T-cell (primary cell): Measurements from ENCODE around the gene OPRL1. TPM values are rescaled to one million over a fixed set of nuclear protein-coding genes. Genes with fewer than 3 reads are reported as not detected.

Experiments
- ATAC-seq, 4 experiments: fragments of 200-7000 bp in 3 of 4; fragments of 150-1000 bp in 1 of 4; cut with Tn5 transposase; replicated peaks in 1 of 4; 1 replicate in 3 of 4; 2 replicates in 1 of 4; pipeline ENCODE4 v1.10.0; 2021; ENCODE audit warnings: moderate library complexity in 3 of 4, mild to moderate bottlenecking in 2 of 4, moderate number of reproducible peaks in 1 of 4
- CTCF ChIA-PET, 2 donors: fragments of 300-600 bp; sonication (Branson Sonifier 250); formaldehyde crosslinking; loops; one replicate each; lab custom pipeline; 2022; ENCODE audit warnings: antibody characterized with exemption in 2 of 2; lab: Charles Lee
- POLR2A ChIA-PET, 2 donors: fragments of 300-600 bp; sonication (Branson Sonifier 250); formaldehyde crosslinking; loops; one replicate each; lab custom pipeline; 2022; ENCODE audit warnings: antibody characterized with exemption in 2 of 2; lab: Charles Lee
- DNase-seq, 35 experiments: peaks; one replicate each; pipeline versions ENCODE4 v3.0.0 to v3.0.0-alpha.2; 2013 to 2023
- H3K27ac ChIP-seq: one replicate; pipeline ENCODE4 v1.5.1; 2013; ENCODE audit warnings: low read length
- H3K27me3 ChIP-seq, 2 experiments: replicated peaks in 1 of 2; 1 replicate in 1 of 2; 2 replicates in 1 of 2; pipeline versions ENCODE4 v1.6.1 to v1.7.0; 2013; ENCODE audit warnings: low read length in 1 of 2, mixed read lengths in 1 of 2; ENCODE audit not compliant: control insufficient read depth in 2 of 2, insufficient read depth in 2 of 2; ENCODE audit errors: extremely low read depth in 1 of 2
- H3K36me3 ChIP-seq, 2 donors: 1 replicate in 1 of 2; 2 replicates in 1 of 2; pipeline versions ENCODE4 v1.6.1 to v1.7.0; 2013; ENCODE audit warnings: low read length in 1 of 2; ENCODE audit not compliant: control insufficient read depth in 2 of 2, insufficient read depth in 1 of 2; ENCODE audit errors: extremely low read depth in 1 of 2
- H3K4me1 ChIP-seq, 2 experiments: 1 replicate in 1 of 2; 2 replicates in 1 of 2; pipeline versions ENCODE4 v1.6.1 to v1.7.0; 2013; ENCODE audit warnings: low read length in 2 of 2, mixed read lengths in 1 of 2; ENCODE audit not compliant: insufficient read depth in 2 of 2, control insufficient read depth in 1 of 2; ENCODE audit errors: extremely low read depth in 1 of 2
- H3K4me3 ChIP-seq, 2 donors: 1 replicate in 1 of 2; 2 replicates in 1 of 2; pipeline versions ENCODE4 v1.5.1 to v1.7.0; 2013; ENCODE audit warnings: mild to moderate bottlenecking in 2 of 2, low read length in 1 of 2, moderate library complexity in 1 of 2; ENCODE audit not compliant: control insufficient read depth in 1 of 2; ENCODE audit errors: extremely low read depth in 1 of 2
- H3K9me3 ChIP-seq: 2 replicates; pipeline ENCODE4 v1.7.0; 2013
- H3K27ac Mint-ChIP-seq, 2 donors: one replicate each; pipeline ENCODE4 v1.8.0; 2020 to 2021; ENCODE audit warnings: mild to moderate bottlenecking in 2 of 2, mixed read lengths in 2 of 2
- H3K27me3 Mint-ChIP-seq, 2 donors: one replicate each; pipeline ENCODE4 v1.8.0; 2021 to 2022; ENCODE audit warnings: mixed read lengths in 2 of 2
- H3K36me3 Mint-ChIP-seq: one replicate; pipeline ENCODE4 v1.8.0; 2021; ENCODE audit warnings: mixed read lengths
- H3K4me1 Mint-ChIP-seq, 3 donors: one replicate each; pipeline ENCODE4 v1.8.0; 2020 to 2022; ENCODE audit warnings: mixed read lengths in 3 of 3, mild to moderate bottlenecking in 1 of 3
- H3K4me3 Mint-ChIP-seq, 3 donors: one replicate each; pipeline ENCODE4 v1.8.0; 2020 to 2022; ENCODE audit warnings: mild to moderate bottlenecking in 3 of 3, mixed read lengths in 3 of 3, moderate library complexity in 3 of 3
- H3K9me3 Mint-ChIP-seq, 3 donors: one replicate each; pipeline ENCODE4 v1.8.0; 2020 to 2022; ENCODE audit warnings: mixed read lengths in 3 of 3
- WGBS: methylation state at CpG from one replicate; pipeline ENCODE4 v1.1.5; 2013; ENCODE audit warnings: missing lambda C conversion rate; ENCODE audit not compliant: insufficient coverage; 5-methylcytosine and 5-hydroxymethylcytosine counted together
- total RNA-seq, 35 experiments: library from RNA in 6 of 35; stranded (reverse) in 6 of 35; fragments of 120-200 nt in 1 of 35; gene quantifications; one replicate each; pipeline versions ENCODE4 v1.2.1 to v1.2.4 and lab custom pipeline; 2013 to 2026

The OPRL1 gene
- total RNA-seq, 5 donors from 2014 or later (not counting 1 experiment from before 2014, with no cell fraction given) = 1.1 to 1.9 (median 1.5) TPM

- H3K36me3 ChIP-seq = no peaks in the 10 kb centered on the region
- no peak overlapping the region for H3K4me3 ChIP-seq
- DNase-seq = peak in 3 of 35 experiments; percentile 25 to 44 (median 34)
- H3K27me3 ChIP-seq = no peaks in the 10 kb centered on the region
- POLR2A ChIA-PET = interaction anchor here in 1 of 2 donors (0.6 kb wide), 2 partner anchors 282 to 357 kb away, joined by 3 to 6 read pairs; partner anchors contain the start of genes ARFRP1 and ZGPAT
- peak overlapping the region; percentile 44 for H3K27ac ChIP-seq
- Mint-ChIP-seq H3K4me1 (peaks cover 39 to 53% (median 39%) of the 10 kb centered on the region in 3 donors), H3K27ac (peak overlapping the region; percentile 80 to 86), H3K9me3 (no peaks in the 10 kb centered on the region), H3K36me3 (no peaks in the 10 kb centered on the region), H3K27me3 (no peaks in the 10 kb centered on the region), H3K4me3 (peak overlapping the region; percentile 42 to 82 (median 53))
- ATAC-seq = peak in 1 of 4 experiments; percentile 7
- peaks cover 11 to 77% of the 10 kb centered on the region in 2 experiments for H3K4me1 ChIP-seq
- 66% methylated on average over 26 of the region's 27 CpGs for WGBS
- no peaks in the 10 kb centered on the region for H3K9me3 ChIP-seq
- CTCF ChIA-PET = no interaction called here
Measured at GRCh38 chr20:64065062-64065973, 14.6 kb upstream of the OPRL1 start.

- Mint-ChIP-seq H3K4me3 (peak overlapping the region; percentile 14 to 82 (median 32)), H3K4me1 (peaks cover 39 to 57% (median 43%) of the 10 kb centered on the region in 3 donors), H3K27ac (peak overlapping the region; percentile 80 to 86), H3K27me3 (no peaks in the 10 kb centered on the region), H3K36me3 (no peaks in the 10 kb centered on the region), H3K9me3 (no peaks in the 10 kb centered on the region)
- ChIA-PET POLR2A (interaction anchor here in 1 of 2 donors (0.6 kb wide), 2 partner anchors 283 to 358 kb away, joined by 3 to 6 read pairs; partner anchors contain the start of genes ARFRP1 and ZGPAT), CTCF (no interaction called here)
- no peaks in the 10 kb centered on the region for H3K9me3 ChIP-seq
- H3K36me3 ChIP-seq = no peaks in the 10 kb centered on the region
- peak in 34 of 35 experiments; percentile 30 to 76 (median 52) for DNase-seq
- peak in 3 of 4 experiments; percentile 7 to 58 (median 8) for ATAC-seq
- peak overlapping the region; percentile 44 for H3K27ac ChIP-seq
- H3K27me3 ChIP-seq = no peaks in the 10 kb centered on the region
- no peak overlapping the region for H3K4me3 ChIP-seq
- WGBS = 23% methylated on average over 4 of the region's 5 CpGs
- H3K4me1 ChIP-seq = peaks cover 11 to 83% of the 10 kb centered on the region in 2 experiments
Measured at GRCh38 chr20:64065974-64066343, 13.9 kb upstream of the OPRL1 start.

DNA sequence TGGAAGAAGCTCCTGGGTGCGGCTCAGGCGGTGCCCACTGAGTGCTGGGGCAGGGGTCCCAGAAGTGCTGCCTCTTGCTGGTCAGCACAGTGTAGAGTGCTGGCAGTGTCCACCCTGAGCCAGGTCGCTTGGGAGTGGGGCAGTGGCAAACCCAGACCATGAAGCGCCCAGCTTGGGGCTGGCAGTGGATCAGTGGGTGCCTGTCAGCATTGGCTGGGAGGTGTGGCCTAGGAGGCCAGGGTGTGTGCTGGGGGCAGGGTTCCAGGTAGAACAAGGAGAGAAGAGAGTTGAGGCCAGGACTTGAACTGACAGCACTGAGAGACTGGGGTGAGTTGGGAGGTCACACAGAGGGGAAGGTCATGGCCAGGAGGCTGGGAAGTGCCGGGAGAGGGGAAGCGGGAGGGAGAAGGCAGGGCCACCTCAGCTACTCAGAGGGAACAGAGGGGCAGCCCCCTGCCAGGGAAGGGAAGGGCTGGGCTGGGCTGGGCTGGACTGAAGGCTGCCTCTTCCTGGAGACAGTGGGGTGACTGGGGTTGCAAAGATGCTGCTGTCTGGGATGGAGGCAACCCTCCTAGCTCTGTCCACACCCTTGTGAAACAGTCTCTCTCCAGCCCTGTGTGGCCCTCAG lies 12.8 kb upstream of the OPRL1 start:
- no peak for DNase-seq
- Mint-ChIP-seq H3K36me3 (no peaks in the 10 kb centered on the region), H3K27me3 (no peaks in the 10 kb centered on the region), H3K27ac (peak overlapping the region; percentile 11 to 43), H3K4me1 (peaks cover 39 to 60% (median 43%) of the 10 kb centered on the region in 3 donors), H3K9me3 (no peaks in the 10 kb centered on the region), H3K4me3 (peak overlapping the region in 1 of 3 donors; percentile 31)
- Histone ChIP-seq H3K4me3 (no peak overlapping the region), H3K9me3 (no peaks in the 10 kb centered on the region), H3K27me3 (no peaks in the 10 kb centered on the region), H3K36me3 (peaks cover 0 to 4% of the 10 kb centered on the region in 2 donors), H3K4me1 (peaks cover 11 to 88% of the 10 kb centered on the region in 2 experiments), H3K27ac (no peak overlapping the region)
- 94% methylated on average over 6 of the region's 6 CpGs for WGBS
- POLR2A ChIA-PET = no interaction called here
- no peak for ATAC-seq
- CTCF ChIA-PET = interaction anchor here in 1 of 2 donors (0.6 kb wide), 1 partner anchor 364 kb away, joined by 4 read pairs; no protein-coding TSS in a partner anchor

DNA sequence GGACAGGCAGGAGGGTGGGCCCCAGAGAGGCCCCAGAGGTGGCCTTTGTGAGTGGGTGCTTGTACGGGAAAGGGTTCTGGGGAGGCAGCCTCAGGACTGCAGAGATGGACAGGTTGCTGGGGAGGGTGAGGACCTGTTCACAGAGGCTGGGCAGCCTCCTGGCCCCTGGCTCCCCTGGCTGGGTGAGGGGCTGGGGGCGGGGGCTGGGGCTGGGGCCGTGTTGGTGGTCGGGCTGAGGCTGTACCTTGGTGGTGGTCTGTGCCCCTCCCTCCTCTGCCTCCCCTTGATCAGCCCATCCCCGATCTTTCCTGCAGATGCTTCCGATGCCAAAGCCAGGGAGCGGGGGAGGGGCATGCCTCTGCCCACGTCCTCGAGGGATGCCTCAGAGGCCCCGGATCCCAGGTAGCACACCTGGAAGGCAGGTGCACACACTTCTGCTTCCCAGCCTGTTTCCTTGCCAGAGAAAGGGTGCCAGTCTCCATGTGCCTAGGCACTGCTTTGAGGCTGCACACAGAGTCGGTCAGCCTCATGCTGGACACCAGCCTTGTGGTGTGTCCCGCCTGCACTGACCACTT lies 12.1 kb upstream of the OPRL1 start:
- H3K4me1 ChIP-seq = peaks cover 11 to 81% of the 10 kb centered on the region in 2 experiments
- Mint-ChIP-seq H3K27ac (peak overlapping the region; percentile 39 to 43), H3K4me3 (peak overlapping the region in 1 of 3 donors; percentile 31), H3K9me3 (no peaks in the 10 kb centered on the region), H3K36me3 (no peaks in the 10 kb centered on the region), H3K27me3 (no peaks in the 10 kb centered on the region), H3K4me1 (peaks cover 39 to 63% (median 43%) of the 10 kb centered on the region in 3 donors)
- no peaks in the 10 kb centered on the region for H3K9me3 ChIP-seq
- 80% methylated on average over 10 of the region's 12 CpGs for WGBS
- H3K4me3 ChIP-seq = no peak overlapping the region
- no peak for ATAC-seq
- CTCF ChIA-PET = no interaction called here
- POLR2A ChIA-PET = no interaction called here
- H3K27ac ChIP-seq = no peak overlapping the region
- no peak for DNase-seq
- no peaks in the 10 kb centered on the region for H3K27me3 ChIP-seq
- H3K36me3 ChIP-seq = peaks cover 4 to 11% of the 10 kb centered on the region in 2 donors

DNA sequence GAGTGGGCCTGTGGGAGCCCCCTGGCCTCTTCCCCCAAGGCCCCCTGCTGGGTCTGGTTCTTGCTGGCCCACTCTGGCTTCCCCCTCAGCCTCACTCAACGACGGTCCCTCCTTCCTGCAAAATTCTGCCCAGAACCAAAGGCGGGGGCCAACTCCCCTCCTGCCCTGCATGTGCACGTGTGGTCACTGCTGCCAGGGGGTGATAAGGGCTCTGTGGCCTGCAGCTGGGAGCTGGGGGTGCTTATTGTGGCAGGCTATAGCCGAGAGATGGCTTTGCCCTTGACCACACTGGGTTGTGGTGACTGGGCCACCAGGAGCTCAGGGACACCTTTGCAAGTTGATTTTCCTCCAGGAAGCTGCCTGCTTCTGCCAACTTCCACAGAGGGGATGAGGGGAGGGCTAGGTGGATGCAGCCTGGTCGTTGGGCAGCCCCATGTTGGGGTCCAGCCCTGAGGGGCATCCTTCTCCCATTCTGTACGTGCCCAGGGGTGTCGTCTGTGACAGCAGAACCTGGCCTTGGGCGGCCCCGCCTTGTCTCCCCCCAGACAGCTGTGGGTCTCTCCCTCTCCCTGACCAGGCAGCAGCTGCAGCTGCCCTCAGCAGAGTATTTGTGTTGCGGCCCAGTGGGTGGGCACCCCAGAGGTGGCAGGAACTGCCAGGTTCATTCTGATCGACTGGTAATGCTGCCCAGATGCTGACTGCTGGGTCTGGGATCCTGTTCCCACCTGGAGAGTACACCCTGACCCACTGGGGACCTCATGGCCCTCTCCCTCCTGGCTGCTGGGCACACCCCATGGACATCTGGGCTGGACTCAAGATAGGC lies 11.3 kb upstream of the OPRL1 start:
- Mint-ChIP-seq H3K4me1 (peaks cover 38 to 62% (median 42%) of the 10 kb centered on the region in 3 donors), H3K9me3 (no peaks in the 10 kb centered on the region), H3K27me3 (no peaks in the 10 kb centered on the region), H3K4me3 (no peak overlapping the region), H3K27ac (peak overlapping the region in 1 of 2 donors; percentile 49), H3K36me3 (no peaks in the 10 kb centered on the region)
- H3K27me3 ChIP-seq = no peaks in the 10 kb centered on the region
- 71% methylated on average over 8 of the region's 12 CpGs for WGBS
- no peak for DNase-seq
- no peak overlapping the region for H3K27ac ChIP-seq
- H3K9me3 ChIP-seq = no peaks in the 10 kb centered on the region
- H3K36me3 ChIP-seq = peaks cover 9 to 18% of the 10 kb centered on the region in 2 donors
- peaks cover 11 to 77% of the 10 kb centered on the region in 2 experiments for H3K4me1 ChIP-seq
- CTCF ChIA-PET = no interaction called here
- H3K4me3 ChIP-seq = no peak overlapping the region
- no peak for ATAC-seq
- POLR2A ChIA-PET = interaction anchor here in 1 of 2 donors (0.5 kb wide), 1 partner anchor 25 kb away, joined by 4 read pairs; no protein-coding TSS in a partner anchor
